Chondrocyte (in vitro differentiated cells): ENCODE measurements around the gene GSTO1. TPM values are rescaled to one million over a fixed set of nuclear protein-coding genes. Genes with fewer than 3 reads are reported as not detected.

Experiments
- DNase-seq: peaks from one replicate; pipeline ENCODE4 v3.0.0; 2021; ENCODE audit warnings: mixed read lengths, low spot score
- H3K27ac Mint-ChIP-seq: one replicate; pipeline ENCODE4 v1.8.0; 2021; ENCODE audit warnings: mild to moderate bottlenecking, moderate library complexity, mixed read lengths; ENCODE audit not compliant: unreplicated experiment
- H3K27me3 Mint-ChIP-seq: 2 replicates; pipeline ENCODE4 v1.8.0; 2021; ENCODE audit warnings: low read depth, mixed read lengths
- H3K36me3 Mint-ChIP-seq: 2 replicates; pipeline ENCODE4 v1.8.0; 2021; ENCODE audit warnings: low read depth, mixed read lengths
- H3K4me1 Mint-ChIP-seq: 2 replicates; pipeline ENCODE4 v1.8.0; 2021; ENCODE audit warnings: low read depth, mild to moderate bottlenecking, mixed read lengths
- H3K4me3 Mint-ChIP-seq: one replicate; pipeline ENCODE4 v1.8.0; 2021; ENCODE audit warnings: mild to moderate bottlenecking, moderate library complexity, mixed read lengths; ENCODE audit not compliant: unreplicated experiment
- H3K9me3 Mint-ChIP-seq: 2 replicates; pipeline ENCODE4 v1.8.0; 2021; ENCODE audit warnings: low read depth, mixed read lengths
- CTCF ChIP-seq: fragments of 200-600 bp; sonication (generic); IDR thresholded peaks from 2 replicates; pipeline ENCODE4 v1.5.0; 2021; ENCODE audit warnings: antibody characterized with exemption, mild to moderate bottlenecking, moderate library complexity
- total RNA-seq: library from RNA; stranded (reverse); gene quantifications from 3 replicates; pipeline ENCODE4 v1.2.1, GENCODE V29; 2021

The GSTO1 gene
- total RNA-seq, 1 donor from 2014 or later: 57.0 TPM

GRCh38 chr10:104268405-104268712 is 13.7 kb downstream of the GSTO1 start:
- Mint-ChIP-seq H3K36me3 (peaks cover 14% of the 10 kb centered on the region), H3K27me3 (no peaks in the 10 kb centered on the region), H3K4me1 (peaks cover 25% of the 10 kb centered on the region), H3K9me3 (no peaks in the 10 kb centered on the region), H3K27ac (peak overlapping the region; percentile 96), H3K4me3 (peak overlapping the region; percentile 87)
- no peak for DNase-seq
- TF ChIP-seq CTCF: no peak

GRCh38 chr10:104268713-104269645 is 14.3 kb downstream of the GSTO1 start, which contains the start of gene GSTO2:
TSS of gene GSTO2 (plus strand) at chr10:104269184. CDS start at chr10:104274916, 5,732 bp downstream.
- Mint-ChIP-seq H3K36me3 (peaks cover 11% of the 10 kb centered on the region), H3K27ac (peak within 1 kb of the TSS; percentile 96), H3K4me3 (peak within 1 kb of the TSS; percentile 87), H3K9me3 (no peaks in the 10 kb centered on the region), H3K4me1 (peaks cover 27% of the 10 kb centered on the region), H3K27me3 (no peaks in the 10 kb centered on the region)
- peak; percentile 100 for DNase-seq
- no peak for TF ChIP-seq CTCF

- no peak overlapping the region for H3K4me3 Mint-ChIP-seq
- H3K36me3 Mint-ChIP-seq: peaks cover under 1% of the 10 kb centered on the region
- H3K27ac Mint-ChIP-seq: peak overlapping the region; percentile 57
- H3K9me3 Mint-ChIP-seq: no peaks in the 10 kb centered on the region
- H3K27me3 Mint-ChIP-seq: peaks cover 4% of the 10 kb centered on the region
- TF ChIP-seq CTCF: no peak
- H3K4me1 Mint-ChIP-seq: peaks cover 17% of the 10 kb centered on the region
- DNase-seq: no peak
These were observed 18.6 kb downstream of the GSTO1 start for GRCh38 chr10:104273286-104273685.

GRCh38 chr10:104273899-104274575 is 19.3 kb downstream of the GSTO1 start:
- H3K27ac Mint-ChIP-seq: peak overlapping the region; percentile 22
- H3K4me3 Mint-ChIP-seq: no peak overlapping the region
- H3K27me3 Mint-ChIP-seq: peaks cover 4% of the 10 kb centered on the region
- H3K4me1 Mint-ChIP-seq: peaks cover 14% of the 10 kb centered on the region
- H3K9me3 Mint-ChIP-seq: no peaks in the 10 kb centered on the region
- DNase-seq: no peak
- no peak for TF ChIP-seq CTCF
- no peaks in the 10 kb centered on the region for H3K36me3 Mint-ChIP-seq
